DOHH2 (cell line): Measurements from ENCODE around the gene SCYL1.

Experiments used
- CTCF ChIP-seq: fragments of 200-600 bp; sonication (generic); IDR thresholded peaks from one replicate; pipeline ENCODE4 v1.5.1; 2014; ENCODE audit warnings: antibody characterized with exemption, mild to moderate bottlenecking, low read depth, low read length; ENCODE audit not compliant: poor library complexity, severe bottlenecking
- EZH2phosphoT487 ChIP-seq: fragments of 200-600 bp; sonication (generic); IDR thresholded peaks from 2 replicates; pipeline ENCODE4 v1.6.1; 2017; ENCODE audit warnings: borderline replicate concordance, mild to moderate bottlenecking, antibody characterized with exemption, low read length, moderate library complexity, mixed read lengths

GRCh38 chr11:65497141-65498041, 27.5 kb upstream of the SCYL1 start:
- TF ChIP-seq CTCF (no peak), EZH2phosphoT487 (no peak)
